Measurements from ENCODE around the gene ANKS6. TPM values are rescaled to one million over a fixed set of nuclear protein-coding genes. Genes with fewer than 3 reads are reported as not detected.
"Not testable (repeated sequence)": the region's sequence is repeated elsewhere in the genome, so short reads cannot be mapped to it uniquely, and the experiment has no call there.

ANKS6 gene
- total and polyA plus RNA-seq, 9 of the 15 experiments (the other 6 are each of a cell fraction or from before 2014, with no cell fraction given) = 9.9 to 74.5 (median 36.9) TPM

DNA sequence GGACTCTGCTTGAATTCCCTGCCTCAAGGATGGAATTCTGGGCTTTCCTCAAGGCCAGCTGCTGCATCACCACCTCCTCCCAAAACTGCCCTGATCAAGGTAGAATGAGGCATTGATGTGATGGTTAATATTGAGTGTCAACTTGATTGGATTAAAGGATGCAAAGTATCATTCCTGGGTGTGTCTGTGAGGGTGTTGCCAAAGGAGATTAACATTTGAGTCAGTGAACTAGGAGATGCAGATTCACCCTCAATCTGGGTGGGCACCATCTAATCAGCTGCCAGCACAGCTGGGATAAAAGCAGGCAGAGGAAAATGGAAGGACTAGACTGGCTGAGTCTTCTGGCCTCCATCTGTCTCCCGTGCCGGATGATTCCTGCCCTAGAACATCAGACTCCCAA is 111.5 kb downstream of the ANKS6 start:
- H2AFZ ChIP-seq (ENCODE audit: low read depth, low read length); H3K27ac ChIP-seq (ENCODE audit: extremely low read depth, low read depth, low read length); H3K79me2 ChIP-seq (ENCODE audit: control insufficient read depth, insufficient read depth, low read length); H3K9me3 ChIP-seq (replicated peaks; ENCODE audit: control insufficient read depth, insufficient read depth, low read depth, low read length); H3K4me3 ChIP-seq; ATAC-seq; in situ Hi-C loops (cut with MboI); H3K27me3 ChIP-seq (ENCODE audit: control insufficient read depth in 2 of 2, insufficient read depth in 2 of 2, low read length in 2 of 2); H3K9ac ChIP-seq (ENCODE audit: insufficient read depth in 1 of 2, low read depth in 2 of 2, low read length in 2 of 2); intact Hi-C loops (cut with micrococcal nuclease); H3K36me3 ChIP-seq (ENCODE audit: control insufficient read depth, insufficient read depth, low read length); BruUV-seq (replicated peaks); H4K20me1 ChIP-seq (replicated peaks; ENCODE audit: control insufficient read depth, insufficient read depth, low read length); DNase-seq (ENCODE audit: extremely low read depth in 1 of 4, low spot score in 3 of 4); H3K4me1 ChIP-seq (replicated peaks in 1 of 2; ENCODE audit: control insufficient read depth in 2 of 2, insufficient read depth in 2 of 2, low read length in 2 of 2); CTCF ChIA-PET (ENCODE audit: low intra/inter-chr PET ratio); H3K4me2 ChIP-seq (ENCODE audit: insufficient read depth, low read length); H3K9me1 ChIP-seq (ENCODE audit: control insufficient read depth, insufficient read depth, low read length); FAIRE-seq: not testable (repeated sequence)
- 21% methylated on average over 2 of the region's 2 CpGs for WGBS (ENCODE audit: insufficient coverage, low coverage, missing lambda C conversion rate)
- POLR2A ChIA-PET = interaction anchor here (1.2 to 2.3 kb wide), 3 partner anchors 15 to 305 kb away, joined by 3 to 7 read pairs (median 3); no protein-coding TSS in a partner anchor

Other genes starting within 250 kb of the ANKS6 start
- 0.27 and 0.33 TPM in 2 replicates for gene GABBR2, start 87.6 kb downstream of the ANKS6 start, total RNA-seq (2014; rRNA removed)
- 0.18 and 0.29 TPM in 2 replicates for gene GABBR2, start 87.6 kb downstream of the ANKS6 start, total RNA-seq (2014; rRNA removed; fragmentation: Illumina TruSeq; extraction: Trizol)
- 0.29 and 0.41 TPM in 2 replicates for gene GABBR2, start 87.6 kb downstream of the ANKS6 start, total RNA-seq (2015; rRNA removed; fragmentation: Illumina TruSeq; extraction: Trizol)
- 0.42 and 0.47 TPM in 2 replicates for gene GABBR2, start 87.6 kb downstream of the ANKS6 start, total RNA-seq (2021)
- 0.27 and 0.32 TPM in 2 replicates for gene GABBR2, start 87.6 kb downstream of the ANKS6 start, polyA plus RNA-seq (2011; rRNA removed)
- gene GABBR2, start 87.6 kb downstream of the ANKS6 start, polyA plus RNA-seq (2014; fragmentation: Illumina TruSeq; extraction: Trizol) = 0.36 and 0.53 TPM in 2 replicates
- 1 to 10 TPM in 1 of 2 experiments, under 1 TPM in 1; 0.15 to 1.9 TPM for gene GABBR2, start 87.6 kb downstream of the ANKS6 start, polyA plus RNA-seq (2014; fragmentation: Nextera tagmentation; extraction: Ambion mirVana)
- 0.32 and 1.1 TPM in 2 replicates for gene GABBR2, start 87.6 kb downstream of the ANKS6 start, polyA plus RNA-seq (2014; rRNA removed)
- gene GALNT12, start 11.1 kb upstream of the ANKS6 start, total RNA-seq (2014; rRNA removed) = 36.3 and 39.1 TPM in 2 replicates
- gene GALNT12, start 11.1 kb upstream of the ANKS6 start, total RNA-seq (2014; rRNA removed; fragmentation: Illumina TruSeq; extraction: Trizol) = 44.2 and 51.1 TPM in 2 replicates
- 43.6 and 46.8 TPM in 2 replicates for gene GALNT12, start 11.1 kb upstream of the ANKS6 start, total RNA-seq (2015; rRNA removed; fragmentation: Illumina TruSeq; extraction: Trizol)
- gene GALNT12, start 11.1 kb upstream of the ANKS6 start, total RNA-seq (2021) = 38.1 and 39.3 TPM in 2 replicates
- gene GALNT12, start 11.1 kb upstream of the ANKS6 start, polyA plus RNA-seq (2011; rRNA removed) = 82.9 and 86.6 TPM in 2 replicates
- 42.4 and 45.3 TPM in 2 replicates for gene GALNT12, start 11.1 kb upstream of the ANKS6 start, polyA plus RNA-seq (2014; fragmentation: Illumina TruSeq; extraction: Trizol)
- gene GALNT12, start 11.1 kb upstream of the ANKS6 start, polyA plus RNA-seq (2014; fragmentation: Nextera tagmentation; extraction: Ambion mirVana) = 10 to 100 TPM; 29.7 to 33.7 TPM
- 45.6 and 49.4 TPM in 2 replicates for gene GALNT12, start 11.1 kb upstream of the ANKS6 start, polyA plus RNA-seq (2014; rRNA removed)
- 3.5 and 3.9 TPM in 2 replicates for gene COL15A1, start 147.4 kb upstream of the ANKS6 start, total RNA-seq (2014; rRNA removed)
- 2.0 and 2.3 TPM in 2 replicates for gene COL15A1, start 147.4 kb upstream of the ANKS6 start, total RNA-seq (2014; rRNA removed; fragmentation: Illumina TruSeq; extraction: Trizol)
- 3.0 and 3.2 TPM in 2 replicates for gene COL15A1, start 147.4 kb upstream of the ANKS6 start, total RNA-seq (2015; rRNA removed; fragmentation: Illumina TruSeq; extraction: Trizol)
- gene COL15A1, start 147.4 kb upstream of the ANKS6 start, total RNA-seq (2021) = 4.9 and 5.1 TPM in 2 replicates
- 0.72 and 1.7 TPM in 2 replicates for gene COL15A1, start 147.4 kb upstream of the ANKS6 start, polyA plus RNA-seq (2011; rRNA removed)
- gene COL15A1, start 147.4 kb upstream of the ANKS6 start, polyA plus RNA-seq (2014; fragmentation: Illumina TruSeq; extraction: Trizol) = 3.2 TPM in 2 replicates
- under 1 TPM; 0.46 to 0.68 TPM for gene COL15A1, start 147.4 kb upstream of the ANKS6 start, polyA plus RNA-seq (2014; fragmentation: Nextera tagmentation; extraction: Ambion mirVana)
- 2.6 TPM in 2 replicates for gene COL15A1, start 147.4 kb upstream of the ANKS6 start, polyA plus RNA-seq (2014; rRNA removed)

Measured in K562 (cell line).